ENCODE data around the gene NHLH2. TPM values are rescaled to one million over a fixed set of nuclear protein-coding genes. Genes with fewer than 3 reads are reported as not detected.

NHLH2 gene
- total and polyA plus RNA-seq, 7 donors: 0.28 TPM; not detected in 6

- Histone ChIP-seq H3K9me3 (no peaks in the 10 kb centered on the region), H3K27ac (no peak overlapping the region), H3K4me1 (no peaks in the 10 kb centered on the region), H3K36me3 (no peaks in the 10 kb centered on the region), H3K27me3 (peaks cover 0 to 9% (median 0%) of the 10 kb centered on the region in 3 donors), H3K4me3 (no peak overlapping the region)
- intact Hi-C loops (cut with DNase I): no loop called here
- 50% methylated on average over 2 of the region's 2 CpGs for WGBS, 2 donors
- DNase-seq: no peak
- TF ChIP-seq POLR2AphosphoS5 (IDR thresholded peaks at IDR 0.05) (no peak), POLR2A (IDR thresholded peaks at IDR 0.05) (no peak), CTCF (IDR thresholded peaks at IDR 0.05) (no peak), EP300 (IDR thresholded peaks at IDR 0.05) (no peak)
These were observed 32.3 kb upstream of the NHLH2 start for GRCh38 chr1:115873184-115873583.

- Histone ChIP-seq H3K27me3 (no peaks in the 10 kb centered on the region), H3K4me1 (no peaks in the 10 kb centered on the region), H3K36me3 (no peaks in the 10 kb centered on the region), H3K4me3 (no peak overlapping the region), H3K9me3 (no peaks in the 10 kb centered on the region), H3K27ac (no peak overlapping the region)
- TF ChIP-seq EP300 (IDR thresholded peaks at IDR 0.05) (no peak), CTCF (IDR thresholded peaks at IDR 0.05) (no peak), POLR2AphosphoS5 (IDR thresholded peaks at IDR 0.05) (no peak), POLR2A (IDR thresholded peaks at IDR 0.05) (no peak)
- DNase-seq: no peak
- intact Hi-C loops (cut with DNase I): no loop called here
- 63 to 79% methylated on average over 5 of the region's 5 CpGs for WGBS, 2 donors
These were observed 28.1 kb upstream of the NHLH2 start for GRCh38 chr1:115869064-115869463.

GRCh38 chr1:115867216-115867615, 26.3 kb upstream of the NHLH2 start:
- Histone ChIP-seq H3K36me3 (no peaks in the 10 kb centered on the region), H3K4me1 (no peaks in the 10 kb centered on the region), H3K9me3 (no peaks in the 10 kb centered on the region), H3K27me3 (no peaks in the 10 kb centered on the region), H3K4me3 (no peak overlapping the region), H3K27ac (no peak overlapping the region)
- TF ChIP-seq CTCF (IDR thresholded peaks at IDR 0.05): no peak
- no peak for TF ChIP-seq POLR2AphosphoS5 (IDR thresholded peaks at IDR 0.05)
- no peak for TF ChIP-seq POLR2A (IDR thresholded peaks at IDR 0.05)
- no peak for TF ChIP-seq EP300 (IDR thresholded peaks at IDR 0.05)
- WGBS, 2 donors: 71 to 73% methylated on average over 1 of the region's 1 CpG
- DNase-seq: no peak
- intact Hi-C loops (cut with DNase I): no loop called here

GRCh38 chr1:115865704-115866380, 24.9 kb upstream of the NHLH2 start:
- WGBS, 2 donors: 59 to 63% methylated on average over 4 of the region's 4 CpGs
- intact Hi-C loops (cut with DNase I): no loop called here
- H3K4me3 ChIP-seq: no peak overlapping the region
- no peaks in the 10 kb centered on the region for H3K4me1 ChIP-seq
- no peaks in the 10 kb centered on the region for H3K27me3 ChIP-seq
- DNase-seq: no peak
- H3K27ac ChIP-seq: no peak overlapping the region
- H3K9me3 ChIP-seq: no peaks in the 10 kb centered on the region
- no peaks in the 10 kb centered on the region for H3K36me3 ChIP-seq
- TF ChIP-seq CTCF (IDR thresholded peaks at IDR 0.05): no peak
- TF ChIP-seq POLR2A (IDR thresholded peaks at IDR 0.05): no peak
- TF ChIP-seq POLR2AphosphoS5 (IDR thresholded peaks at IDR 0.05): no peak
- no peak for TF ChIP-seq EP300 (IDR thresholded peaks at IDR 0.05)

- intact Hi-C loops (cut with DNase I): no loop called here
- Histone ChIP-seq H3K27ac (no peak overlapping the region), H3K27me3 (no peaks in the 10 kb centered on the region), H3K4me1 (no peaks in the 10 kb centered on the region), H3K9me3 (no peaks in the 10 kb centered on the region), H3K36me3 (no peaks in the 10 kb centered on the region), H3K4me3 (no peak overlapping the region)
- 76 to 88% methylated on average over 7 of the region's 7 CpGs for whole genome bisulfite sequencing, 2 donors
- no peak for TF ChIP-seq CTCF (IDR thresholded peaks at IDR 0.05)
- no peak for TF ChIP-seq POLR2A (IDR thresholded peaks at IDR 0.05)
- TF ChIP-seq EP300 (IDR thresholded peaks at IDR 0.05): no peak
- no peak for TF ChIP-seq POLR2AphosphoS5 (IDR thresholded peaks at IDR 0.05)
- DNase-seq: no peak
These were observed 21.5 kb upstream of the NHLH2 start for GRCh38 chr1:115862403-115862802.

All from sigmoid colon (tissue), 7 donors.